GM18508 (cell line): ENCODE results near the gene SLC13A3.

Experiments
- ATAC-seq: cut with Tn5 transposase; IDR thresholded peaks from one replicate; pipeline ENCODE4 v1.9.1; 2021; ENCODE audit warnings: moderate number of reproducible peaks; ENCODE audit not compliant: insufficient read depth, unreplicated experiment

SLC13A3 gene

GRCh38 chr20:46584508-46584907 is 66.8 kb downstream of the SLC13A3 start:
- ATAC-seq = no peak

GRCh38 chr20:46583411-46584214 is 67.6 kb downstream of the SLC13A3 start:
- no peak for ATAC-seq

- no peak for ATAC-seq
Measured at GRCh38 chr20:46582648-46583047, 68.6 kb downstream of the SLC13A3 start.

GRCh38 chr20:46581391-46581790 is 69.9 kb downstream of the SLC13A3 start:
- no peak for ATAC-seq

- ATAC-seq = no peak
Measured at GRCh38 chr20:46580613-46581205, 70.5 kb downstream of the SLC13A3 start.

GRCh38 chr20:46578745-46579144 is 72.5 kb downstream of the SLC13A3 start:
- no peak for ATAC-seq

- ATAC-seq = no peak
Measured at GRCh38 chr20:46576774-46577395, 74.4 kb downstream of the SLC13A3 start.

GRCh38 chr20:46575937-46576461 is 75.3 kb downstream of the SLC13A3 start:
- no peak for ATAC-seq

- no peak for ATAC-seq
Measured at GRCh38 chr20:46575394-46575793, 75.9 kb downstream of the SLC13A3 start.

- ATAC-seq = no peak
Measured at GRCh38 chr20:46573788-46574584, 77.3 kb downstream of the SLC13A3 start.

- no peak for ATAC-seq
Measured at GRCh38 chr20:46573234-46573633, 78.0 kb downstream of the SLC13A3 start.

GRCh38 chr20:46572790-46573189 is 78.5 kb downstream of the SLC13A3 start:
- no peak for ATAC-seq

- no peak for ATAC-seq
Measured at GRCh38 chr20:46572153-46572552, 79.1 kb downstream of the SLC13A3 start.

GRCh38 chr20:46571418-46571817 is 79.8 kb downstream of the SLC13A3 start:
- ATAC-seq = no peak

GRCh38 chr20:46570956-46571355 is 80.3 kb downstream of the SLC13A3 start:
- no peak for ATAC-seq

- ATAC-seq = no peak
Measured at GRCh38 chr20:46569961-46570360, 81.3 kb downstream of the SLC13A3 start.

- ATAC-seq = no peak
Measured at GRCh38 chr20:46568570-46569129, 82.6 kb downstream of the SLC13A3 start.

GRCh38 chr20:46566125-46566524 is 85.1 kb downstream of the SLC13A3 start:
- ATAC-seq = no peak

- no peak for ATAC-seq
Measured at GRCh38 chr20:46564241-46564957, 86.9 kb downstream of the SLC13A3 start.

GRCh38 chr20:46563860-46564221 is 87.4 kb downstream of the SLC13A3 start:
- no peak for ATAC-seq
